T-helper 1 cell treated with Interleukin-12 subunit alpha and Interleukin-12 subunit beta and Interleukin-4 antibody, amounts not matched to agents 30 μg/mL and 1 μg/mL, for 36 hours (primary cell): Measurements from ENCODE around the gene CADPS2.

ENCODE experiments used
- H3K27ac Mint-ChIP-seq: one replicate; pipeline ENCODE4 v1.8.0; 2021; ENCODE audit warnings: mild to moderate bottlenecking, mixed read lengths
- H3K27me3 Mint-ChIP-seq: one replicate; pipeline ENCODE4 v1.8.0; 2021; ENCODE audit warnings: low read depth, mixed read lengths
- H3K36me3 Mint-ChIP-seq: one replicate; pipeline ENCODE4 v1.8.0; 2021; ENCODE audit warnings: low read depth, mixed read lengths
- H3K4me1 Mint-ChIP-seq: one replicate; pipeline ENCODE4 v1.8.0; 2021; ENCODE audit warnings: low read depth, mixed read lengths
- H3K4me3 Mint-ChIP-seq: one replicate; pipeline ENCODE4 v1.8.0; 2021; ENCODE audit warnings: mild to moderate bottlenecking, moderate library complexity, mixed read lengths
- H3K9me3 Mint-ChIP-seq: one replicate; pipeline ENCODE4 v1.8.0; 2021; ENCODE audit warnings: mixed read lengths

Gene CADPS2

DNA sequence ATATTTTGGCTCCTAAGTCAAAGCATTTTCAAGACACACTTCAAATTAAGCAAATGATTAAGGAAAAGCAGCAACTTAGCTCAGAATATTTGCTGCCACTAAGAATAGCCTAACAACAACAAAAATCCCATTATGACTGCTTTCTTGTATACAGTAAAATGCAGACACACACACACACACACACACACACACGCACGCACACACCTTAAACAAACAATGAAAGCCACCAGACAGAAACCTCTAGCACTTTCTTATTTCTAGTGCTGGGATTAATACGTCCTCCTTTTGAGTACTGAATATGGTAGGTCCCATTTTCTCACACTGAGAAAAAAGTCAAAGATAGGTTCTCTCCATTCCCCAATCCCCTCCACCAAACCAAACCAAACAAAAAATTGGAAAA lies 558.3 kb downstream of the CADPS2 start:
- H3K27ac Mint-ChIP-seq: no peak overlapping the region
- no peaks in the 10 kb centered on the region for H3K4me1 Mint-ChIP-seq
- H3K27me3 Mint-ChIP-seq: no peaks in the 10 kb centered on the region
- no peak overlapping the region for H3K4me3 Mint-ChIP-seq
- no peaks in the 10 kb centered on the region for H3K9me3 Mint-ChIP-seq
- no peaks in the 10 kb centered on the region for H3K36me3 Mint-ChIP-seq

DNA sequence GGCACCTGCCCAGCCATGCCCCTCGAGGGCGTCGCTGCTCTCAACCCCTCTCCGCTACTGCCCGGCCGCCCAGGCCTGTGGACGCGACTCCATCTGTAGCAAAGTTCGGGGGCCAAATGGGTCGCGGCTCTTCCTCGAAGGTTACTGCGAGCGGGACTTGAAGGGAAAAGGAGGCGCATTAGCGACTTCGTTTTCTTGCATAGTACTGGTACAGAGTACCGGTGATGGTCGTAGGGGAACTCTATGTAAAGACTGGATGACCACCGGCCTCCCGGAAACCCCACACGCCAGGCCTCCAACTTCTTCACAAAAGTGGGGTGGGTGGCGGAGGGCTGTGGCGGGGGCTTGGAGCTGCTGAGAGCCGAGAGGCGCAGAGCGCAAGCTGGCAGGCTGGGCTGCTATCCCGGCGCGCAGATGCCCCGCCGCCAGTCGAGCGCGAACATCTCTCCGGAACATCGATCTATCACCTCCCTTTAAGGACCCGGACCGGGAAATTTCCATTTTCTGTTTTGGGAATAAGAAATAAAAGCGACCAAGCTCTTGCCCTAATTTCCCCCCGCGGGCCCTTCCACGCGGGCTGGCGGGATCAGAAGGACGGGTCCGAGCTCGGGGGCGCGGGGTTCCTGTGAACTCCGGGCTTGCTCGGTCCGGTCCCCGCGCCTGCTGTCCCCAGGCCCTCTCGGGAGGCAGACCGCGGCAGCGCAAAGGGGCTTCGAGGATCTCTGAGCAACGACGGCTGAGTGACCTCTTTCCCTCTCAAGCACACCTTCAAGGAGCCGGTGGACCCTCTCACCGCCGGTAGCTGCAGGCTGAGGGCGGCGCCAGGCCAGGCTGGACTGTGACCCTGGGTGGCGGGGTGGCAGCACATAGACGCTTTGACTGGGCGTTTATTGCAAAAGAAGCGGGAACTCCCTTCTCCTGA lies 569.5 kb downstream of the CADPS2 start:
- no peaks in the 10 kb centered on the region for H3K4me1 Mint-ChIP-seq
- H3K4me3 Mint-ChIP-seq: no peak overlapping the region
- H3K27me3 Mint-ChIP-seq: peaks cover 71% of the 10 kb centered on the region
- peaks cover 4% of the 10 kb centered on the region for H3K9me3 Mint-ChIP-seq
- H3K36me3 Mint-ChIP-seq: no peaks in the 10 kb centered on the region
- H3K27ac Mint-ChIP-seq: no peak overlapping the region

DNA sequence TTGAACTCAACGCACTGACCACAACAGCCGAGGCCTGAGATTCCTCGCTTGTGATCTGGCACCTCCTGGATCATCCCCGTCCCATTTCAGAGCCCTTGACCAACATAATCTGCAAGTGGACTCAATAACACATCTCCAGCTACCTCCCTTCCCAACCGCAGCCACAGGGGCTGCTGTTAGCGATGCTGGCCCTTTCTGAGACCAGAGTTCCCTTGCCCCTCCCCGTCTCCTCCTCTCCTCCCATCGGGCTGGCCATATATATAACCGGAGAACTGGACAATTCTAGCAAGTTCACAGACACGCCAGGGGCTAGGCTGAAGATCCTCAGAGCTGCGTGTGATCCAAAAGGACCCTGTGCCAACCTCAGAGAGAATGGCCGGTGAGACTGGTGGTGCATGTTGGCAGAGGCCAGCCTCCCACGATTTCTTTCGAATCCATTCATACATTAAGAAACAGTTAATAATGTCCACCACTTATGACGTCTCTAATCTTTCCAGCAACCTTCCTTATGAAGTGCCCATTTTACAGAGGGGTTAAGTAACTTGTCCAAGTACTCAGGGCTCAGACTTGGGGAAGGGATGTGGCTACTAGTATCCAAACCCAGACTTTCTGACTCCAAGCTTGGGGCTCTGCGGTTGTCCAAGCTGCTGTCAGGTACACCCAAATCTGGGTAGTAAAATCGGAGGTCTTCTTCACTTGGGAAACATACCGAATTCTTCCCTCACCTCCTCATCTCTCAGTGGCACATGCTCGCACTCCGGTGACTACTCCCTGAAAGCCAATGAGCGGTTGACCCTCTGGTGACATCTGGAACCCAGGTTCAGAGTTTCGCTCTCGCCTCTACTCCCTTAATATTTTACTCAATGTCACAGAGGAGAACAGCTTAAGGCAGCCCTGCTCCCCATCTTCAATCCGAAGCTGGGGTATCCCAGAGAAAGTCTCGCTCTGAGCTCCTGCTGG lies 570.5 kb downstream of the CADPS2 start:
- H3K36me3 Mint-ChIP-seq: no peaks in the 10 kb centered on the region
- no peak overlapping the region for H3K4me3 Mint-ChIP-seq
- H3K27ac Mint-ChIP-seq: no peak overlapping the region
- H3K27me3 Mint-ChIP-seq: peaks cover 80% of the 10 kb centered on the region
- H3K9me3 Mint-ChIP-seq: peaks cover 4% of the 10 kb centered on the region
- H3K4me1 Mint-ChIP-seq: peaks cover 3% of the 10 kb centered on the region

GRCh38 chr7:122314284-122314683 lies 572.0 kb downstream of the CADPS2 start:
- peaks cover 85% of the 10 kb centered on the region for H3K27me3 Mint-ChIP-seq
- H3K9me3 Mint-ChIP-seq: peaks cover 4% of the 10 kb centered on the region
- H3K4me1 Mint-ChIP-seq: peaks cover 3% of the 10 kb centered on the region
- H3K4me3 Mint-ChIP-seq: no peak overlapping the region
- H3K36me3 Mint-ChIP-seq: no peaks in the 10 kb centered on the region
- H3K27ac Mint-ChIP-seq: no peak overlapping the region

GRCh38 chr7:122312789-122313188 lies 573.5 kb downstream of the CADPS2 start:
- no peak overlapping the region for H3K4me3 Mint-ChIP-seq
- peaks cover 4% of the 10 kb centered on the region for H3K9me3 Mint-ChIP-seq
- H3K4me1 Mint-ChIP-seq: peaks cover 3% of the 10 kb centered on the region
- H3K27ac Mint-ChIP-seq: no peak overlapping the region
- peaks cover 90% of the 10 kb centered on the region for H3K27me3 Mint-ChIP-seq
- H3K36me3 Mint-ChIP-seq: no peaks in the 10 kb centered on the region

DNA sequence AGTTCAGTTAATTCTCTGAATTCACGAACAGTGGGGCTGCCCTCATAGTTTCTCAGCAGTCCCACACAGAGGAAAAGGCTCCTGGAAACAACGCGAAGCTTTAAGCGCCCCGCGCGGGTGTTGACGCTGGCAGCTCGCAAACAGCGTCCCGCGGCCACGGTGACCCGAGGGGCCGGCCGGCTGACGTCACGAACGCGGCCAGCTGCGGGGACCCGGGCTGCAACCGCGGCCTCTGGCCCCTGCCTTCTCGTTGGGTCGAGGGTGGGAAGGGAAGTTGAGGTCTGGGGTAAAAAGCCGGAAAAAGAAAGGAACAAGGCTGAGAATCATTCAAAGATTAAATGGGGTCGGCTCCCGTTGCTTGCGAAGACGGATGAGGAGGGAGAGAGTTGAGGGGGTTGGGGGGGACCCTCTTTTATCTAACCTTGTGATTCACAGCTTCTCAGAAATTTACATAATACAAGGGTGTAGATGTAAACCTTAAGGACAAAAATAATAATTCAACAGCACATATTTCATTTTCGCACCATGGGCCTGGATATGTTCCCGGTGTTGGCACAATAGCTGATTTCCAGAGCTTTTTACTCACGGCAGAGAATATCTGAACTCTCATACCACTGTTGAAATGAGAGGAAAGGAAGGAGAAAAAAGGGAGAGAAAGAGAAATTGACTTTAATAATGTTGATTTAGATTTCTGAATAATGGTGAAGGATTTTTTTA lies 574.4 kb downstream of the CADPS2 start:
- Mint-ChIP-seq H3K9me3 (peaks cover 4% of the 10 kb centered on the region), H3K36me3 (no peaks in the 10 kb centered on the region), H3K27me3 (peaks cover 90% of the 10 kb centered on the region), H3K27ac (no peak overlapping the region), H3K4me3 (no peak overlapping the region), H3K4me1 (peaks cover 3% of the 10 kb centered on the region)

- H3K4me1 Mint-ChIP-seq: peaks cover 3% of the 10 kb centered on the region
- peaks cover 4% of the 10 kb centered on the region for H3K9me3 Mint-ChIP-seq
- no peaks in the 10 kb centered on the region for H3K36me3 Mint-ChIP-seq
- H3K4me3 Mint-ChIP-seq: no peak overlapping the region
- H3K27me3 Mint-ChIP-seq: peaks cover 90% of the 10 kb centered on the region
- H3K27ac Mint-ChIP-seq: peak overlapping the region; percentile 22
Observed at GRCh38 chr7:122311050-122311700, 575.1 kb downstream of the CADPS2 start.

GRCh38 chr7:122310119-122311021 lies 575.9 kb downstream of the CADPS2 start:
- Mint-ChIP-seq H3K27me3 (peaks cover 90% of the 10 kb centered on the region), H3K4me1 (peaks cover 3% of the 10 kb centered on the region), H3K36me3 (no peaks in the 10 kb centered on the region), H3K27ac (peak overlapping the region; percentile 22), H3K9me3 (peaks cover 4% of the 10 kb centered on the region), H3K4me3 (no peak overlapping the region)

DNA sequence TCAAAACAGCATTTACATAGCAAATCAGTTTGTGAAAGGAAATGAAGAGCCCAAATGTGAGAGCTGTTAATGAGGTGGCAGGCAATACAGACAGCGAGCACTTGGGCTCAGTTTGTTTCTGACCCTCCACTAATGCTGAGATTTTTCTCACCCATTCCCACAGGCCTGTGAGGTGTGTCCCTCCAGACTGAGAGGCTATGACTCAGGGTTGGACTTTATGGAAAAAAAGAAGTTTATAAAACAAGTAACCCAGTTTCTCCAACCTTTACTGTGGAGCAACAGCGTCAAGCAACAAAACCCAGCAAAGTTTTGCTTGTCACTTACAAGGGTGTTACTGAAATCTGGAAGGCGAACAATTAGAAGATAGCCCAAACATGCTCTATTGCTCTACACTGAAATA lies 576.8 kb downstream of the CADPS2 start:
- H3K4me3 Mint-ChIP-seq: no peak overlapping the region

GRCh38 chr7:122307228-122307621 lies 579.0 kb downstream of the CADPS2 start:
- Mint-ChIP-seq H3K9me3 (peaks cover 4% of the 10 kb centered on the region), H3K36me3 (no peaks in the 10 kb centered on the region), H3K4me3 (no peak overlapping the region), H3K27ac (no peak overlapping the region), H3K27me3 (peaks cover 89% of the 10 kb centered on the region), H3K4me1 (peaks cover 3% of the 10 kb centered on the region)

More for the DNA sequence above, 576.8 kb downstream of the CADPS2 start:
- peaks cover 91% of the 10 kb centered on the region for H3K27me3 Mint-ChIP-seq
- no peak overlapping the region for H3K27ac Mint-ChIP-seq
- no peaks in the 10 kb centered on the region for H3K36me3 Mint-ChIP-seq
- H3K4me1 Mint-ChIP-seq: peaks cover 3% of the 10 kb centered on the region
- peaks cover 3% of the 10 kb centered on the region for H3K9me3 Mint-ChIP-seq

DNA sequence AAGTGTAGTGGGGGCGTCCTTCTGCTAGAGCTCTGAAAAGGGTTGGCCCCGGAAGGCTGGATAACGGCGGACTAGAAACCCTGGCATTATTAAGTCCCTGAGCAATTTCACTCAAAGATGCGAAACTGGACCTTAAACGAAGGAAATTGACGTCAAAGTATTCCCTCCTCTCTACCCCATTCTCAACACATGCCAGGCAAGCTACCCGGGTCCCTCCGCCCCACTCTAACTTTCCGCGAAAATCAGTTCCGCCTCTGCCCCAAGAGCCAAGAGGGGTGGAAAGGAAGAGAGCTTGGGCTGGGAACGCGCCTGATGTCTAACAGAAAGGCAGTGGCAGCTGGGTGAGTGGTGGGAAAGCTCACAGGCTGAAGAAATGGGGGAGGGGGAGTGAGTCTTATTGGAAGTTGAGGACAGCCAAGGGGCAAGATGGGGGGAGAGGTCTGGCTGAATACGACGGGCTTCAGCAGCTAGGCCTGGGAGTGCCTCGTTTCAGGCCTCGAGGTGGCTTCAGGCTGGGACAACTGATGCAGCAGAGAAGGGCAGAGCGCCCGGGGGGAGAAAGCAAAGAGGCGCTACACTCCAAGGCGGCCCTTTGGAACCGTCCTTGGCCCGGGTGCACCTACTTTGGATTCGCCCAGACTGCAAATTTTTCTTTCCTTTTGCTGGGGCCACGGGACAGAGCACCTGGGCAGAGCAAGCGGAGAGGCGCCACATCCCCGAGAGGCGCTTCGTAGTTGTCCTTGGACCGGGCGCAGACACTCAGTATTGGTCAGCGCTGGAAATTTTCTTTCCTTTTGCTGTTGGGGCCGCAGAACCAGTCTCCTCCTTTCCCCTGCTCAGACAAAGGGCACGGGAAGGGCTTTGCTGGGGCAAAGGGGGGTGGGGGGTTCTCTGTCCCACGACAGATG lies 579.7 kb downstream of the CADPS2 start:
- Mint-ChIP-seq H3K36me3 (no peaks in the 10 kb centered on the region), H3K9me3 (peaks cover 4% of the 10 kb centered on the region), H3K4me1 (peaks cover 3% of the 10 kb centered on the region), H3K4me3 (no peak overlapping the region), H3K27ac (peak overlapping the region; percentile 20), H3K27me3 (peaks cover 89% of the 10 kb centered on the region)
